GM18499 (cell line): ENCODE measurements around the gene CEP20.

Experiments
- ATAC-seq: cut with Tn5 transposase; IDR thresholded peaks from one replicate; pipeline ENCODE4 v1.9.1; 2021; ENCODE audit warnings: moderate number of reproducible peaks; ENCODE audit not compliant: insufficient read depth, unreplicated experiment

Gene CEP20

GRCh38 chr16:15836965-15837611 is 51.3 kb downstream of the CEP20 start:
- ATAC-seq = no peak

- ATAC-seq = no peak
These were observed 52.3 kb downstream of the CEP20 start for GRCh38 chr16:15836074-15836473.

GRCh38 chr16:15835136-15835878 is 53.1 kb downstream of the CEP20 start:
- no peak for ATAC-seq

GRCh38 chr16:15834502-15834901 is 53.9 kb downstream of the CEP20 start:
- no peak for ATAC-seq

GRCh38 chr16:15833541-15833940 is 54.9 kb downstream of the CEP20 start:
- no peak for ATAC-seq

GRCh38 chr16:15832241-15832640 is 56.2 kb downstream of the CEP20 start:
- ATAC-seq = no peak

- ATAC-seq = no peak
These were observed 57.5 kb downstream of the CEP20 start for GRCh38 chr16:15830832-15831451.

- ATAC-seq = no peak
These were observed 58.9 kb downstream of the CEP20 start for GRCh38 chr16:15829460-15829859.

GRCh38 chr16:15827709-15828343 is 60.6 kb downstream of the CEP20 start:
- ATAC-seq = no peak

GRCh38 chr16:15827299-15827698 is 61.1 kb downstream of the CEP20 start:
- no peak for ATAC-seq

- ATAC-seq = no peak
These were observed 62.6 kb downstream of the CEP20 start for GRCh38 chr16:15825750-15826305.

- ATAC-seq = no peak
These were observed 65.4 kb downstream of the CEP20 start for GRCh38 chr16:15822957-15823356.

- ATAC-seq = no peak
These were observed 67.6 kb downstream of the CEP20 start for GRCh38 chr16:15820837-15821236.

- no peak for ATAC-seq
These were observed 69.4 kb downstream of the CEP20 start for GRCh38 chr16:15819046-15819445.

- ATAC-seq = no peak
These were observed 71.0 kb downstream of the CEP20 start for GRCh38 chr16:15817446-15817845.

- ATAC-seq = no peak
These were observed 72.2 kb downstream of the CEP20 start for GRCh38 chr16:15816228-15816627.
